HG02759 (cell line): Measurements from ENCODE around the gene NPLOC4.
"Not testable (repeated sequence)": the region's sequence is repeated elsewhere in the genome, so short reads cannot be mapped to it uniquely, and the experiment has no call there.

Experiments used
- ATAC-seq: cut with Tn5 transposase; IDR thresholded peaks from one replicate; pipeline ENCODE4 v1.9.1; 2021; ENCODE audit warnings: mild to moderate bottlenecking, moderate library complexity; ENCODE audit not compliant: unreplicated experiment

Gene NPLOC4

GRCh38 chr17:81635973-81636504, 873 bp downstream of the NPLOC4 start:
- no peak for ATAC-seq

GRCh38 chr17:81635431-81635830, 1.5 kb downstream of the NPLOC4 start:
- no peak for ATAC-seq

- no peak for ATAC-seq
These were observed 5.4 kb downstream of the NPLOC4 start for GRCh38 chr17:81631482-81631881.

GRCh38 chr17:81630274-81630673, 6.6 kb downstream of the NPLOC4 start:
- ATAC-seq: no peak

GRCh38 chr17:81621494-81622130, 15.3 kb downstream of the NPLOC4 start:
- ATAC-seq: no peak

- ATAC-seq: not testable (repeated sequence)
These were observed 18.6 kb downstream of the NPLOC4 start for GRCh38 chr17:81618307-81618706.

- no peak for ATAC-seq
These were observed 20.0 kb downstream of the NPLOC4 start for GRCh38 chr17:81616877-81617276.

- no peak for ATAC-seq
These were observed 21.4 kb downstream of the NPLOC4 start for GRCh38 chr17:81615401-81615930.

- ATAC-seq: no peak
These were observed 24.5 kb downstream of the NPLOC4 start for GRCh38 chr17:81612172-81612970.

- no peak for ATAC-seq
These were observed 27.2 kb downstream of the NPLOC4 start for GRCh38 chr17:81609541-81610311.

- no peak for ATAC-seq
These were observed 28.3 kb downstream of the NPLOC4 start for GRCh38 chr17:81608605-81609004.

- ATAC-seq: no peak
These were observed 28.8 kb downstream of the NPLOC4 start for GRCh38 chr17:81608082-81608481.

- ATAC-seq: no peak
These were observed 29.5 kb downstream of the NPLOC4 start for GRCh38 chr17:81607431-81607830.

- no peak for ATAC-seq
These were observed 32.9 kb downstream of the NPLOC4 start for GRCh38 chr17:81603846-81604610.

GRCh38 chr17:81601525-81602120, 35.3 kb downstream of the NPLOC4 start:
- no peak for ATAC-seq

GRCh38 chr17:81599719-81600486, 37.0 kb downstream of the NPLOC4 start:
- ATAC-seq: no peak

- ATAC-seq: no peak
These were observed 43.6 kb downstream of the NPLOC4 start for GRCh38 chr17:81593105-81593871.

GRCh38 chr17:81591971-81592370, 44.9 kb downstream of the NPLOC4 start:
- no peak for ATAC-seq

- no peak for ATAC-seq
These were observed 46.8 kb downstream of the NPLOC4 start for GRCh38 chr17:81590121-81590520.
